Measurements from ENCODE around the gene LKAAEAR1. TPM values are rescaled to one million over a fixed set of nuclear protein-coding genes. Genes with fewer than 3 reads are reported as not detected.

LKAAEAR1 gene
- total and polyA plus RNA-seq, 2 experiments from 2014 or later, result 1.8 TPM; not detected in 1

GRCh38 chr20:64035933-64036345 lies 48.3 kb downstream of the LKAAEAR1 start, which contains the start of gene C20orf204:
Gene C20orf204 (plus strand): TSS chr20:64036182. CDS start chr20:64036324, 142 bp downstream.
- H3K27me3 ChIP-seq (ENCODE audit: insufficient read depth), result peaks cover 37% of the 10 kb centered on the region
- no peaks in the 10 kb centered on the region for H3K36me3 ChIP-seq (ENCODE audit: insufficient read depth)
- Mint-ChIP-seq H3K27me3 (ENCODE audit: insufficient read depth, low read depth, poor library complexity) (peaks cover 37% of the 10 kb centered on the region), H3K27ac (no peak within 1 kb of the TSS), H3K4me3 (peak within 1 kb of the TSS; percentile 42; the same call in 1 of the 3 replicates), H3K4me1 (peaks cover 32% of the 10 kb centered on the region), H3K36me3 (ENCODE audit: low read depth) (peaks cover 10% of the 10 kb centered on the region), H3K9me3 (no peaks in the 10 kb centered on the region)
- no peak within 1 kb of the TSS for H3K27ac ChIP-seq (ENCODE audit: low read depth)
- H3K4me2 ChIP-seq, result peak within 1 kb of the TSS; percentile 91; the same call in 1 of the 2 replicates
- H3K79me2 ChIP-seq (replicated peaks; ENCODE audit: insufficient read depth), result no peaks in the 10 kb centered on the region
- DNase-seq (ENCODE audit: low spot score) (peak; percentile 69), ATAC-seq (peak; percentile 3; the same call in 2 of the 3 replicates)
- H3K4me1 ChIP-seq (ENCODE audit: insufficient read depth), result peaks cover 29% of the 10 kb centered on the region
- peaks cover 10% of the 10 kb centered on the region; the same call in 1 of the 2 replicates for H3F3A ChIP-seq (replicated peaks; ENCODE audit: low read depth)
- no peaks in the 10 kb centered on the region for H3K9me2 ChIP-seq (ENCODE audit: insufficient read depth)
- no peaks in the 10 kb centered on the region for H4K20me1 ChIP-seq (replicated peaks; ENCODE audit: insufficient read depth)
- H3K4me3 ChIP-seq, result no peak within 1 kb of the TSS
- no peak for TF ChIP-seq STAT1 (IDR thresholded peaks at IDR 0.05; ENCODE audit: unreplicated experiment)
- no peak for TF ChIP-seq POLR2AphosphoS5 (IDR thresholded peaks at IDR 0.05; ENCODE audit: low read depth)
- TF ChIP-seq JUNB (IDR thresholded peaks at IDR 0.05; ENCODE audit: unreplicated experiment), result no peak
- no peak for TF ChIP-seq EZH2phosphoT487 (IDR thresholded peaks at IDR 0.05; ENCODE audit: unreplicated experiment)
- no peak for TF ChIP-seq EZH2 (IDR thresholded peaks at IDR 0.05; ENCODE audit: low read depth, unreplicated experiment)
- no peak for TF ChIP-seq ZNF114 (CRISPR knock-in tag; IDR thresholded peaks at IDR 0.05)
- no peak for TF ChIP-seq ZNF331 (CRISPR knock-in tag; IDR thresholded peaks at IDR 0.05; ENCODE audit: low read depth)
- no peak for TF ChIP-seq CTCF (conservative IDR thresholded peaks at IDR 0.05; ENCODE audit: low read depth in 2 of 2)
- no peak for TF ChIP-seq ETS1 (IDR thresholded peaks at IDR 0.05)
- TF ChIP-seq ZNF462 (CRISPR knock-in tag; IDR thresholded peaks at IDR 0.05), result no peak
- no peak for TF ChIP-seq CREB1 (CRISPR knock-in tag; IDR thresholded peaks at IDR 0.05; ENCODE audit: low read depth)
- no peak for TF ChIP-seq REST (IDR thresholded peaks at IDR 0.05; ENCODE audit: unreplicated experiment)
- no peak for TF ChIP-seq NANOG (IDR thresholded peaks at IDR 0.05; ENCODE audit: borderline replicate concordance)
- H2AFZ ChIP-seq, result no peak within 1 kb of the TSS
